ENCODE data around the gene SV2B.

Gene SV2B

DNA sequence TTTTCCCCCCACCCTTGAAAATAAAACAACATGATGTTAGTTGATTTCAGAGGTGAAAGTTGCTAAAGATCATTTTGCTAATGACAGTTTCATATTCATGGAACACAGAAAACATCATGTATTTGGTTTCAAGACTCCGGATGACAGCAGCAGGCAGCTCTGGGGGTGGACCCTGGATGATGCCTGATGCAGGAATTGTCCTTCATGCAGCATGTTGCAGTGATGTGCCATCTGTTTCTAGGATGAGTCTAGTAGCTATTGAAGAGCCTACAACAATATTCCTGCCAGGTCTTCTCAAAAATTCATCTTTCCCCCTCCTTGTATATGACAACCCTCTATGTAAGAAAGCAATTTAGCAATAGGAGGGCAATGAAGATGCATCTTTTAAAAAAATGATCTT is 108.3 kb downstream of the SV2B start:
- no peak overlapping the region for H3K4me3 ChIP-seq (ENCODE audit: low read depth, low read length)
- DNase-seq (ENCODE audit: low read depth): no peak

DNA sequence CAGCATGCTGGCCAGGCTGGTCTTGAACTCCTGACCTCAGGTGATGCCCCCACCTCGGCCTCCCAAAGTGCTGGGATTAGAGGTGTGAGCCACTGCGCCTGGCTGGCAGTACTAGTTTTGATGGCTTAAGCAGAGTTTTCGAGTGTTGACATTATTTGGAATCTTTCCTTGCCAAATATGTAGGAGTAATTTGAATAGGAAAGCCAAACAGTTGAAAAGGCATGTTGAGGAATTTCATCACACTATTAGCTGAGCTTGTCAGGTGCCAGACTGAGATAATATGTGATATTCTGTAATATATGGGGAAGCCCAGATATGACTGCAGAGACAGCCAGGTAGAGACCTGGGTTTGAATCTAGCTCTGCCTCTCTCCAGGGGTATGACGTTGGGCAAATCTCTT is 109.3 kb downstream of the SV2B start:
- TF ChIP-seq, protein P1, sequence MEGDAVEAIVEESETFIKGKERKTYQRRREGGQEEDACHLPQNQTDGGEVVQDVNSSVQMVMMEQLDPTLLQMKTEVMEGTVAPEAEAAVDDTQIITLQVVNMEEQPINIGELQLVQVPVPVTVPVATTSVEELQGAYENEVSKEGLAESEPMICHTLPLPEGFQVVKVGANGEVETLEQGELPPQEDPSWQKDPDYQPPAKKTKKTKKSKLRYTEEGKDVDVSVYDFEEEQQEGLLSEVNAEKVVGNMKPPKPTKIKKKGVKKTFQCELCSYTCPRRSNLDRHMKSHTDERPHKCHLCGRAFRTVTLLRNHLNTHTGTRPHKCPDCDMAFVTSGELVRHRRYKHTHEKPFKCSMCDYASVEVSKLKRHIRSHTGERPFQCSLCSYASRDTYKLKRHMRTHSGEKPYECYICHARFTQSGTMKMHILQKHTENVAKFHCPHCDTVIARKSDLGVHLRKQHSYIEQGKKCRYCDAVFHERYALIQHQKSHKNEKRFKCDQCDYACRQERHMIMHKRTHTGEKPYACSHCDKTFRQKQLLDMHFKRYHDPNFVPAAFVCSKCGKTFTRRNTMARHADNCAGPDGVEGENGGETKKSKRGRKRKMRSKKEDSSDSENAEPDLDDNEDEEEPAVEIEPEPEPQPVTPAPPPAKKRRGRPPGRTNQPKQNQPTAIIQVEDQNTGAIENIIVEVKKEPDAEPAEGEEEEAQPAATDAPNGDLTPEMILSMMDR (IDR thresholded peaks at IDR 0.05; ENCODE audit: insufficient read depth, low read depth, low read length, missing control alignments): no peak
- no peak overlapping the region for H3K4me3 ChIP-seq (ENCODE audit: low read depth, low read length)
- DNase-seq (ENCODE audit: low read depth): no peak

More for the DNA sequence above, 108.3 kb downstream of the SV2B start:
- TF ChIP-seq, protein P1 (IDR thresholded peaks at IDR 0.05; ENCODE audit: insufficient read depth, low read depth, low read length, missing control alignments): no peak

DNA sequence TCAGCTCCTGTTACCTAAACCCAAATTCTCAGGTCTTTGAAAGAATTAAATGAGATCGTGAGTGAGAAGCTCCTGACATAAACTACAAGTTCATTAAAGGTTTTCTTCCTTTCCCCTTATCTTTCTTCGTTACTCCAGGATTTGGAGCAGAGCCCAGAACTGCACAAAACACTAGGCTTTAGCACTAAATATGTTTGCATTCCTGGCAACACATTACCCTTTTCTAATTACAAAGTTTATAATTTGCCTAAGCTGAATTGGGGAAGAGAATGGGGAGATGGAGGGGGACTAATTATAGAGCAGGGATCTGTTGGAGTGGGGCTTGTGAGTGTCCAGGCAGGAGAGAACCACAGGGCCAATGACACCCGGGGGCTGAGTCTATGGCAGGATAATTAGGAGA is 109.7 kb downstream of the SV2B start:
- DNase-seq (ENCODE audit: low read depth): no peak
- no peak overlapping the region for H3K4me3 ChIP-seq (ENCODE audit: low read depth, low read length)
- TF ChIP-seq, protein P1 (IDR thresholded peaks at IDR 0.05; ENCODE audit: insufficient read depth, low read depth, low read length, missing control alignments): no peak

DNA sequence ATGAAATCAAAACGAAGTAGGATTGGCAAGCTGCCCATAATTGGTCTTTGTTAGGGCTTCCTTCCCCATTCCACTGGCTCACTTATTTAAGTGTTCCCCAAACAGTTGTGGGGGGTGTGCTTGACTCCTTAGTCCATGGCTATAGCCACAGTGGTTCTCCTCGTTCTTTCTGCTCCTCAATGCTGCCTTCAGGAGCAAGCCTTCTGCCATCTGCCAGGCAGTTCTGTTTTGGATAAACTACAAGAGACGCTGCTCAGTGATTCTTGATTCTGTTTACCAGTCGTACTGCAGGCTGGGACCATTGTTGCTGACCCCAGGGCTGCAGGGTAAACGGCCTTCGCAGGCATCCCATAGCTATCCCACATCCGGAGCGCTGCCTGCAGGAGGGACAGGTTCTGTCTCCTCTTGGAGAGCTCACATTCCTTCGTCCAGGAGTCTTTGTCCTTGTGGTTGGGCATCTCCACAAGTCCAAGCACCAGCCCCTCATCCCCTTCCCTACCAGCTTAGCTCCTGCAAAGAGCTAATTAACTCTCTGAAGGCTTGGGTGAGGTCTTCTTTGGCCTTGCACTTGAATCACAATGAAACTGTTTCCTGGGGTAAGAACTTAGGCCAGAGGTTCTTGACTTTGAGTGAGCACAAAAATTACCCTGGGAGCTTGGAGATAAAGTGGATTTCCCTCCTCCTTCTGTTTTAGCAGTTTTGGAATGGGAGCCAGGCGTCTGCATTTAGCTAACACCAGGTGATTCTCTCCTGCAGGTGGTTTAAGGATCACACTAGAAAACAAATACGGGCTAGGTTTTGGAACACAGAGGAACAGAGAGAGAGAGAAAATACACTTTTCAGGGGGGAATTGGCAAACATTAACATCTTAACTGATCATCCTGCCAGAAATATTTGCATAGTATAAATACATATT is 114.9 kb downstream of the SV2B start:
- H3K4me3 ChIP-seq (ENCODE audit: low read depth, low read length): no peak overlapping the region
- TF ChIP-seq, protein P1 (IDR thresholded peaks at IDR 0.05; ENCODE audit: insufficient read depth, low read depth, low read length, missing control alignments): no peak
- DNase-seq (ENCODE audit: low read depth): no peak

DNA sequence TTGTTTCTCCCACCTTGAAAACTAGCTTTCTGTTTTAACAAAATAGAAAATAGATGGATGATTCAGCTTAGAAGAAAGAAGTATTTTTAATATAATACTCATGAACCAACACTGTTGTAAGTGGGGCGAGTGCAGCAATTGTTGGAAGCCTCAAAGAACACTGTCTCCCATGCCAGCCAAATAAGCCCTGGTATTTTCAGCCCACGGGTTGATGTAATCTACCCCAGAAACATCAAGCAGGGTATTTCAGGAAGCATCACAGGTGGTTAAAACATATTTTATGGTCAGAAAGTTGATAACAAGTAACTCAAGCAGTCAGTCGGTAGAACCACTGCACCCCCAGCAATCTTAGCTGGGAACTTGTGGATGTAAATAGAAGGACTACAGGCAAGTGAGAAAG is 115.9 kb downstream of the SV2B start:
- H3K4me3 ChIP-seq (ENCODE audit: low read depth, low read length): no peak overlapping the region
- TF ChIP-seq, protein P1 (IDR thresholded peaks at IDR 0.05; ENCODE audit: insufficient read depth, low read depth, low read length, missing control alignments): no peak
- no peak for DNase-seq (ENCODE audit: low read depth)

DNA sequence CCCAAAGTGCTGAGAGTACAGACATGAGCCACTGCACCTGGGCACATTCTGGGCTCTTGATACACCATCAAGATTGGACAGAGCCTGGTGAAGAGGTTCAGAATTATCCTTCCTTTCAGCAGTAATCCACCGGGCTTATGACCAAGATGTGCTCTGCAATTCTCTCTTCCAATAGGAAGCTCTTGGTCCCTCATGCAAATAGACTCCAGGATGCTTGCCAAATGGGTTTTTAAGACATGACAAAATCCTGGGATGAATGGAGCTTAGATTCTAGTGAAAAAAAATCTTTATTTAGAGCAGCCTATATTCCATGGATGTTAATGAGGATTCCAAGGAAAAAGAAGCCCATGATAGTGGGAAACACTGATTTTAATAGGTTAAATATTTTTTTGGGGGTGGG is 119.1 kb downstream of the SV2B start:
- no peak for DNase-seq (ENCODE audit: low read depth)
- H3K4me3 ChIP-seq (ENCODE audit: low read depth, low read length): no peak overlapping the region
- TF ChIP-seq, protein P1 (IDR thresholded peaks at IDR 0.05; ENCODE audit: insufficient read depth, low read depth, low read length, missing control alignments): no peak
